Measurements from ENCODE around the gene ATP11A. TPM values are rescaled to one million over a fixed set of nuclear protein-coding genes. Genes with fewer than 3 reads are reported as not detected.
"Not testable (repeated sequence)": the region's sequence is repeated elsewhere in the genome, so short reads cannot be mapped to it uniquely, and the experiment has no call there.

Gene ATP11A
- total RNA-seq, 1 donor from 2014 or later: 9.4 TPM

DNA sequence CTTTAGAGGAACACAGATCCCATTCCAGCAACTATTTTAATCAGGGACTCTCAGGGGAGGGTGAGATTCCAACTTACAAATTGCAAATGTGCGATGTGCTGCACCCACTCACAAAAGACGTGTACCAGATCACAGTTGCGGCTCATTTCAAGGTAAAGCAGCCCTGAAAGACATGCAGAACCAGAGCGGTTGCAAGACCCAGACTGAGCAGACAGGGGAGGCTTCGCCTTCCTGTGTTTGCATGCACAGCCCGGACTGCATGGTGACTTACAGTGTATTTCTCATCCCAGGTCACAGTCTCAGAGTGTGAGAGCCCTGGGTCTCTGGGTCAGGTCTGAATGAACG, 84.6 kb downstream of the ATP11A start:
- DNase-seq (ENCODE audit: low spot score): no peak

DNA sequence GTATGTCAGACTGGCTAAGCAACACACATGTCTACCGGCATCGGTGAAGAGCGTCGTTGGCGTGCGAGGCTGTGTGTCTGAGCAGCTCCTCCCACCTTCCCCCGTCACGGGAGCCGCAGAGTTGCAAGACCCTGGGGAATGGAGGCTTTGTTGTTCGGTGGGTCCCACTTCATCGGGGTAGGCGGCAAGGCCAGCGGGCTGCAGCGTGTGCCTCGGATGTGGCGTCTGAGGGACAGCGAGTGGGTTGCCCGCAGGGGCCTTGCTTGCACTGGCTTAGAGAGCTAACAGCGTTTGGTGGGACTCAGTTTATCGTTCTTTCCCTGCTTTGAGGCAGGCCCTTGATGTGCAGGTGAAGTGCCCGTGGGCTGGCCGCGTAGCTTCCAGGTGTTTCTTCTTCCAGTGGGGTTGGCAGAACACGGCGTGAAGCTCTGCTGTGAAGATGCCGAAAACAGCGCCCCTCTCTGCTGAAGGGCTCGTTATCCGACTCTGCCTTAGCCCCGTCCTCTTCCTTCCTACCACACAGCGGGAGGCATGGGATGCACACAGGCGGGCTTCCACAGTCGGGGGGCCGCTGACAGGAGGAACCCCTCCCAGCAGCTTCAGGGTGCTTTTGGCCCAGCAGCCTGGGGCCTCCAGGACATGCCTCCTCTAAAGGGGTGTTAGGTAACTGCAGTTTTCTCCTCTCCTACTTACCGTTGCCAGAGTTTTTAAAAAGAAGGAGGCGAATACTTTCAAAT, 85.2 kb downstream of the ATP11A start:
- DNase-seq (ENCODE audit: low spot score): no peak

DNA sequence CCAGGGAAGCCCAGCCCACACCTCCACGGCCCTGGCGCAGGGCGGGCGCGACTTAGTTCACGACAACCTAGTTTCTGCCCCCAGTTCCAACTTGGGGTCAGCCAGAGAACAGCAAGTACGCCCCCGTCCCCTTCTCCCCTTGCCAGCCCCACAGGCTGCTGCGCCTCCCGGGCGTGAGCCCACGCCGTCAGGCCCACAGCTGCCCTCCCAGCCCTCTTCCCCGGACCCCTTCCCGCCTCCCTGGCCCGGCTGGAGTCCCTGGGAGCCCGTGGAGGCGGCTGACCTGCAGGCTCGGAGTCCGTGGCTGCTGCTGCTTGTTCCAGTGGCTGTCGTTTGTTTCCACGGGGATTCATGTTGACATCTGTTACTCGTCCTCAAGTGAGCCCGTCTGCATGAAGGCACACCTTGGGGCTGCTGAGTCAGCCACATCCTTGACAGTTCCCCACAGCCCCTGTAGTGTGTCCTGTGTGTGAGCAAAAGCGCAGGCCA, 86.0 kb downstream of the ATP11A start:
- DNase-seq (ENCODE audit: low spot score): no peak

DNA sequence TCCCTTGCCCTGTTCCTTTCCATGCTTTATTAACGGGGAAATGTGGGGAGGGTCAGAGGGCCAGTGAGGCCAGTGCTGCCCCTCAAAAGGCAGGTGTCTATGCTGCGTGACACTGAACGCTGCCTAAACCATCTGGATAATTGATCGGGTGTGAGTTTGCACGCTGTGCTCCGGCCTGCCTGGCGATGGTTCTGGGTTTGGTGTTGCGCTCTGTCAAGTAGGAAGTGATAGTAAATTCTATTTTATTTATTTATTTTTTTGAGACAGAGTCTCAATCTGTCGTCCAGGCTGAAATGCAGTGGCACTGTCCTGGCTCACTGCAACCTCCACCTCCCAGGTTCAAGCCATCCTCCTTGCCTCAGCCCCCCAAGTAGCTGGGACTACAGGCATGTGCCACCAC, 86.5 kb downstream of the ATP11A start:
- no peak for DNase-seq (ENCODE audit: low spot score)

DNA sequence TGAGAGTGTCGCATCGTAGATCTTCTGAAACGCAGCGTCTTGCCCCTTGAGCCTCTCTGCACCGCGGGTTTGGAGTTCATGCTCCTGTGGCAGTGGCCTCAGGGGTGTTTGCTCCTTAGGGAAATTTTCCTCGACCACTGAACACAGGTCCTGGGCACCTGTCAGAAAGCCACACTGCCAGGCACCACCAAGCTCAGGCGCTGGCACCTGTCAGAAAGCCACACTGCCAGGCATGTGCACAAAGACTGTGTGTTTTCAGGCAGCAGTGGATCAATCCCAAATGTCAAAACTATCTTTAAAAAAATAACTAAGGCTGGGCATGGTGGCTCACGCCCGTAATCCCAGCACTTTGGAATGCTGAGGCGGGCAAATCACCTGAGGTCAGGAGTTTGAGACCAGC, 87.1 kb downstream of the ATP11A start:
- DNase-seq (ENCODE audit: low spot score): no peak

DNA sequence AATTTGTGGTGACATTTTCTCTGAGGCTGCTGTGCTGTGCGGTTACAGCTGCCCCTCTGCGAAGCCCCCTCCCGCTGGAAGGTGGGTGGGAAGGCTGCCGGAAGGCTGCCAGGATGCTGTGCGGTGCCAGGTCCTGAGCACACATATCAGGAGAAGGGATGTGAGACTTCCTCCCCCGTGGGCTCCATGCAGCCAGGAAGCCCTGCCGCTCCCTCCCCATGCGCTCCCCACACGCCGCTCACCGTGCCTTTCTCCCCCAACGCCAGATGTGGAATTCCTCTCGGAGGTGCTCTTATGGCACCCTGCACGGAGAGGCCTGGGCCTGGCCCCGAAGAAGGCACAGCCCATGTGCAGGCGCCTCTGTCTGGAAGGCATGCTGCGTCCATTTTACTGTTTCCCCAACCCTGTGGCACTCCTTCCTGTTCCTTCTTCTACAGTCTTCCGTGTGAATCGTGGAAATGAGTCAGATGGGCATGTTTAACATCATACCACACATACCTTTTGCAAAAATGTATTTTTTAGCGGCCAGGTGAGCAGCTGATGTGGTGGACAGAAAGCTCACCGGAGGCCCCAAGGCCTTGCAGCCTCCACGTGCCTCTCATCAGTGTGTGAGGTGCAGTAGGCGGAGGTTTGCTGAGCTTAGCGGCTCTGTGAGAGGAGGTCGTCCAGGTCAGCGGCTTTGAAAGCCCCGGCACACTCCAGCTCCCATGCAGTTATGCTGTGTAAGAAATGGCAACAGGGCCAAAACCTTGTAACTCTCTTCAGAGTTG, 88.0 kb downstream of the ATP11A start:
- no peak for DNase-seq (ENCODE audit: low spot score)

DNA sequence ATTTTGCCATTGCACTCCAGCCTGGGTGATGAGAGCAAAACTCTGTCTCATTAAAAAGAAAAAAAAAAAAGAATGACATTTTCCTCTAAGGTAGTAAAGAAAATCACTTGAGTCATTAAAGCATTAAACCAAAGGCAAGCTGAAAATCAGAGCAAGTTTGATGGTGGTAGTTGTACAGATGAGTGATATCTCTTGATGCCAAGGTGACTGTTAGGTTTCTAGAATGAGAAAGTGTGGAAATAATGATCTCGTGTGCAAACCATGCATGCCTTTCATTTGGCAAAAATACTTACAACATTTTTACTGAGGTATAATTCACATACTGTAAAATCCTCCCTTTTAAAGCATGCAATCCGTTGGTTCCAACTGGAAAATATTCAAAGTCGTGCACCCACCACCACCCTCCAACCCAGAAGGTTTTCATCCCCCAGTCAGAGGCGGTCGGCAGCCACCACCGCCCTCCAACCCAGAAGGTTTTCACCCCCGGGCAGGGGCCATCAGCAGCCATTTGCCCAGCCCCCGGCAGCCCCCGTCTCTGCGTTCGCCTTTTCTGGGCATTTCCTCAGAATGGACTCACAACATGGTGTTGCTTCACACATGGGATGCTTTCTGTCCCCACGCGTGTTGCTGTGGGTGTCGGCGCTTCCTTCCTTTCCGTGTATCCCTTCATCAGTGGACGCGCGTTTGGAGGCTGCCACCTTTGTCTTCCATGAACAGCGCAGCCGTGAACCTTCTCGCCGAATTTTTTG, 90.2 kb downstream of the ATP11A start:
- DNase-seq (ENCODE audit: low spot score): no peak

DNA sequence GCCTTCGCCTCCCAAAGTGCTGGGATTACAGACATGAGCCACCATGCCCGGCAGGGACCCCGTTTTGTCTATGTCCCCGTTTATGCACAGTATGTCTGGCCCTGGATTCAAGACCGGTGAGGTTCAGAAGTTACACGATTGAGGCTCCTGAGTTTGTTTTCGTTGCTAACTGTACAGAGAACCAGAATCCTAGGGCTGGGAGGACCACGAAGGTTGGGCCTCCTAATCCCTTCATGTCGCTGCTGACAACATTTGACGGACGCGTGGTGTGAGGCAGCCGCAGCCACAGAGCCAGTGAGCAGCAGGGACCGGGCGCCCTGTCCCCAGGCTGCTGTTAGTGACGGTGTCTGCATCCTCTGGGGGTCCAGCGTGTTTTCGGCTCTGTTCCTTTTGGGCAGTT, 91.4 kb downstream of the ATP11A start:
- DNase-seq (ENCODE audit: low spot score): no peak

DNA sequence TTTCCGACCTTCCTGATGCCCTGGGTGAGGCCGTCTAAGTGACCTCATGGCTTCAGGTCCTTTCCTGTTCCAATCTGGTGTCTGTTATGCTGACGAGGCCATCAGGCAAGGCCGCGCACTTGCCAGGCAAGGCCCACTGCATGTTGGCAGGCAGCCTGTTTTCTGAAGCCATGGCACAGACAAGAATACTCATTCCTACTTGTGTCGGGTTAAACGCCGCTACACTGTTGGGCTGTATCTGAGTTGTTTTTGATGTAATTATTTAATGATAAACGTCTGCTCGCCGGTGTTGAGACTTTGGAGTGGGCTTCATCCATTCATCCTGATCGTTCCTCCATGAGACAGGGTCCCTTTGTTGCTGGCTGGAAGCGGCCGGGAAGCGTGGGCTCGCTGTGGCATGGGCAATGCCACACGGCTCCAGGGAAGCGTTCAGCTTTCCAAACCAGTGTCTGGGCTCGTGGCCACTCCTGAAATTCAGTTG, 92.1 kb downstream of the ATP11A start:
- no peak for DNase-seq (ENCODE audit: low spot score)

DNA sequence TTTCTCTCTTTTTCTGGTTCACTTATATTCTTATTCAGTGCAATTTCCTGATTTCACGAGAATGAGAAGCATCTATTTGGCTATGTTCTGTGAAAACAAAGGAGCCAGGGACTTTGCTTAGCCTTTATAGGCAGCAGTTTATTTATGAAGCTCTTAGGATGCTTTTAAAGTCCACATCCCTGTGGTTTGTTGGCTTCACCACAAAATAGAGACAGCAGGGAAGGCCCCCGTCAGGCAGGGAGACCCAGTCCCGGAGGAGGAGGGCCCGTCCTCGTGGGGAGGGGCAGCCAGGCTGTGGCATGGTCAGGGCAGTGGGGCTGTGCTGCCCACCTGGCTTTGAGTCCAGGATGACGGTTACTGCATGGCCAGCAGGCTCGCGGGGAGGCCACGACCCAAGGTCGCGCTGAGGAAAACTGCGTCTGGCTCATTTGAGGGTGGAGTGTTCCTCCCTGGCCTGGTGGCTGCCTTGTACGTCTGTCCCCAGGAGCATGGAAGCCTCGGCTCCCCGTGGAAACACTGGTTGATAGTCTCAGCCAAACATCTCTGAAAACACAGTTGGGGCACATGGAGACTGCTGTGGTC, 92.7 kb downstream of the ATP11A start:
- no peak for DNase-seq (ENCODE audit: low spot score)

DNA sequence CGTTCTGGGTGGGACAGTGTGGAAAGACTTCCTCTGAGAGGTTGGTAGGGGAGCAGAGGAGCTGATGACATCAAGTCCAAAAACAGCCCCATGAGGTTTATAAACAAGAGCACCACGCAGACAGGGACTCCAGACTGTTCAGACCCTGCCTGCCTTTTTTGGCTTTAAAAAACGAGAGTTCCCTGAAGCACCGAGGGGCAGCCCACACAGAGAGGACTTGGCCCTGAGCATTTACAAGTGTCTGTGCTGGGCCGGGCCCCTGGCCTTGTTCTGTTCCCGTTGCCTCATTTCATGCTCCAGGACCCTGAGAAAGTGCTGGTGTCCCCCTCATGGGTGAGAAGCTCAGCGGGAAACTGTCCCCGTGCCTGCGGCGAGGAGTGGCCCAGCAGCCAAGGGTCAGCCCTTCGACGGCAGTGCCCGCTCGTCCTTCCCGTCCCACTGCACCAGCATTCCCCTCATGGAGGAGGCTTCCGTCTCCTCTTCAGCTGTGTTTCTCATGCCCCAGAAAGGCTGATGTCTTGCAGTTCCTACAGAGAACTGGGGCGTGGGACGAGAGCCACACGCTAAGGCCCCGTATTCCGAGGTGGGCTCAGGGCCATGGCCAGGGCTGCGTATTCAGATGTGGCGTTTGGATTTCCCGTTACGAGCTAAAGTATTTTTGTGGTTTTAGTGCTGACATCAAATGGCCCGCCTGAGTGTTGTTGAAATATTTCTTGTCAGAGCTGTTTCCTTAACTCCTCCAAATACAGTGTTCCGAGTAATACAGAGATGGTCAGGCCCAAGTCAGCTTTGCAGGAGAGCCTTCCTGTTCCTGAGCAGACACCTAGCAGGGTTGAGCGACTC, 93.5 kb downstream of the ATP11A start:
- DNase-seq (ENCODE audit: low spot score): peak; percentile 45

DNA sequence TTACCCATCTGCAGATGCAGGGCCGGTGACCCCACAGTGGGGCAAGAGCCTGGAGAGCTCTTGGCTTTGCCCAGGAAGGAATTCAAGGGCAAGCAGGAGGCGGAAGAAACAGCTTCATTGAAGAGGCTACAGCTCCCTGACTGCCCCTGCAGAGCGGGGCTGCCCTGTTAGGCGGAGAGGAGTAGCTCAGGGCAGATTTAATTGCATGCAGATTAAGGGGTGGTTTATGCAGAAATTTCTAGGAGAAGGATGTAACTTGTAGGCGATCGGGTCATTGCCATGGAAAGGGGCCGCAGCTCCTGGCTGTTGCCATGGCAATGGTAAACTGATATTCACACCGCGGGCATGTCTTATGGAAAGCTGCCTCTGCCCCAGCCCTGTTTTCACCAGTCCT, 94.1 kb downstream of the ATP11A start:
- no peak for DNase-seq (ENCODE audit: low spot score)

DNA sequence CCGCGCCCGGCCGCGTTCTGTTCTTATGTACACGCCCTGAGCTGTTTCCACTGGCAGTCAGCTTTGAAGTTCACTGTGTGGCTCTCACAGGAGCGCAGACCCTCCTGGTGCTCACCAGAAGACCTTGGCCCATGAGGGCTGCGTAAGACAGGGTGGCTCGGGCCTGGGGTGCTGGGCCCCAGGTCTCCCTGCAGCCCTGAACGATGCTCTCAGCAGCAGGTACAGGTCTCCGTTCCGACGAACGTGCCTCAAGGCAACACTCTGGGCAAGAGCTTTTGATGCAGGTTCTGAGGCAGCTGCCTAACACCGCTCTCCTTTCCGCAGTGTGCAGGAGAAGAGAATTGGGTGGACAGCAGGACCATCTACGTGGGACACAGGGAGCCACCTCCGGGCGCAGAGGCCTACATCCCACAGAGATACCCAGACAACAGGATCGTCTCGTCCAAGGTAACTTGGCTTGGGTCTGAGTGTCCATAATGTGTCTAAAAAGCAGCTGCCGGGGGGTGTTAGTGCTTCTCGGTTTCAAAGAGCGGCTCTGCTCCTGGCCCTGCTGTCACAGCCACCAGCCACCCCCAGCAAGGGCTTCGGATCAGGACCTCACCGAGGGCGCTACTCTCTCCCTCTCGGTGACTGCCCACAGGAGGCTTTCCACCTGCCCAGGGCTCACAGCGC, 95.1 kb downstream of the ATP11A start:
- DNase-seq (ENCODE audit: low spot score): no peak

DNA sequence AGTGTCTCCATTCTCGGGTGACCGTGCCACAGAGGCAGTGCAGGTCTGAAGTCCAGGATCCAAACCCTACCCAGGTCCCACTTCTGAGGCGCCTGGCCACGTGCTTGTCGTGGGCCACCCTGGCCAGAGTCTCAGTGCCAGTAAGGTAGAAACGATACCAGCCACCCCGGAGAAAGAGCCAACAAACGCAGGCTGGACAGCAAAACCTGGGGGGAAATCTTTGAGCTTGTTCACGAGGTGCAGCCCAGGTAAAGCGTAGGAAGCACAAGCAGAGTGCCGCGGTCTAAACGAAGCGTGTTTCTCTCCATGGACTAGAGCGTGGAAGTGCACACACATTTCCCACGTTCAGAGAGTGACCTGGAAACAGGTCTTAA, 95.6 kb downstream of the ATP11A start:
- DNase-seq (ENCODE audit: low spot score): no peak

DNA sequence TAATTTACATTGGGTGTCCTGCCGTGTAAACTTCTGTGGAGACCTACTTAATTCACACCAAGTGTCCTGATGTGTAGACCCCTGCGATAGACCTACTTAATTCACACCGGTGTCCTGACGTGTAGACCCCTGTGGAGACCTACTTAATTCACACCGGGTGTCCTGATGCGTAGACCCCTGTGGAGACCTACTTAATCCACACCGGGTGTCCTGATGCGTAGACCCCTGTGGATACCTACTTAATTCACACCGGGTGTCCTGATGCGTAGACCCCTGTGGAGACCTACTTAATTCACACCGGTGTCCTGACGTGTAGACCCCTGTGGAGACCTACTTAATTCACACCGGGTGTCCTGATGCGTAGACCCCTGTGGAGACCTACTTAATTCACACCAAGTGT, 97.0 kb downstream of the ATP11A start:
- not testable (repeated sequence) for DNase-seq (ENCODE audit: low spot score)

DNA sequence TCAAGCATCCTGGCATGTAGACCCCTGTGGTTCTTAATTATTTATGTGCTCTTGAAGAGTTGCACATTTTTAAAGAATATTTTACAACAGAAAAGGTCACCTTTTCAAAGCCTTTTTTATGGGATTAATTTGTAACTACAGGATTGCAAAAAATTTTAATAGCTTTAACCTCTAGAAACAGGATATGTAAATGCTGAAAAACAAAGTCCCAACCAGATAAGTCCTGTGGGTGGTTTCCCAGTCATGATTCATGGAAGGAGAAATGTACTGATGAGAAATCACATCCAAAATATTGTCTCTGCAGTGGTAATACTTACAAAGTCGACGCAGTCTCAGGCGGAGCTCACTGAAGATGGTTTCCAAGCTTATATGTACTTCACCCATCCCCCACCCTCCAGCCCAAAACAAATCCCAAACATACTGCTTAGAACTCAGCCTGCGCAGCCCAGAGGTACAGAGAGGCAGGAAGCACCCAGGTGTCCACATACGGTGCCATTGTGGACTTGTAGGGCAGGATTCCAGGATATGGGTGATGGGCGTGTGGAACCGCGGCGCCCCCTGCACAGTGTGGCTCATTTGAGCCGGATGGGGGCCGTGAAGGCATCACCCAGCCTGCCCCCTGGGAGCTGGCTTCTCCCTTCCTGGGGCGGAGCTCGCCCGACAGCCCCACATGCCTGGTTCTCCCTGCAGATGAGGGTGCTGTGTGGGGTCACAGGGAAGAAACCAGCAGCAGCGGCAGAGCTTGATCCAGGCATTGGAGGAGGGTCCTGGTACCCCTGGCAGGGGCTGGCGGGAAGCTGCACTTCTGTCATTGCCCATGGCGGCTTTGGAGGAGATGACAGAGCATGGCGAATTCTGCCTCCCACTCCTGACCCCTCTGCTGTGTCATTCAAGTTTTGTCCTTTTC, 101.2 kb downstream of the ATP11A start:
- DNase-seq (ENCODE audit: low spot score): no peak

DNA sequence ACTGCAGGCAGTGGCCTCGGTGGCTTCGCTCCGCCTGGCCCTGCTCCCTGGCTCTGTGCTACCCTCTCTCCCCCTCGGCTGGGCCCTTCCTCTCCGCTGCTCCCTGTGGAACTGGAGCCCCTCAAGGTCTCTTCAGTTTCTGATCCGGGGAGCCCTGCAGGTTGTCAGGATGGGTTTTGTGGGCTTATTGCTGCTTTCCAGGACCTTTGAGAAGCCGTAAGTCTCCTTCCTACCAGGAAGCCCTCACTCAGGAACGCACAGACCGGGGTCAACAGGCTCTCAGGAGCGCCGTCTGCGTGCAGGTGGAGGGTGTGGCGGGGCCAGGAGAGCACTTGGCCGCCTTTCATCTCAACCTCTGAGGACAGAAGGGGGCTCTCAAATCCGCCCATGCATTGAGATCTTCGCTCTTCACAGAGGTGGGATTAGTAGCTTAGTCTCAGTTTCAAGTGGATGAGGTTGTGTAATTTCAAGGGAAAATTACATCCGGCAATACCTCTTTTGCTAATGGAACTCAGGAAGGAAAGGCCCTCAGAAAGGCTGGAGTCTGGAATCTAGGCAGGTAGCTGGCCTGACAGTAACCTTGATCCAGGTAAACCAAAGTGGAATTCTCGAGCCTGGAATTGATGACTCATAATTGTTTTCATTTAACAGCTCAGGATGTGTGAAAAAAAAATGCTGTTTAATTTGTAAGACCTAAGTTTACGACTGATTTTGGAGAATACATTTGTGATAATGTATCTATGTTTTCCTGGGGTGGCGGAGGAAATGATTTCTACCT, 102.0 kb downstream of the ATP11A start:
- DNase-seq (ENCODE audit: low spot score): no peak

DNA sequence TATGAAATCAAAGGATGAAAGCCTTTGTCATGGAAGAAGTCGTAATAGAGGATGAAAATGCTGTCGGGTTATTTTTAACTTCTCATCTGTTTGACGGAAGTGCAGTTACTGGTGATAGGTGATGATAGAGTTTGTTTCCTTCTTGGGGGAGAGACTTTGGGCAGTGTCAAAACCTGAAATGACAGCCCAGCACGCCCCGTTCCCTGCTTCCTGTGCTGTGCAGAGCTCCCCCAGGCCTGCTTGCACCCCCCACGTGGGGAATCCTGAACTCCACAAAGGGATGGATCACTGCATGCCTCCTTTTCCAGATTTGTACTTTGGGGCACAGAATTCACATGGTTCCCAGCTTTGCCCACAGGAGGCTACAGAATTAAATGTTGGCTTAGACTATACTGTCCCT, 102.7 kb downstream of the ATP11A start:
- DNase-seq (ENCODE audit: low spot score): no peak

All from umbilical cord (tissue), 2 donors.